HG02678 (cell line): Measurements from ENCODE around the gene ELFN1.

Experiments used
- ATAC-seq: cut with Tn5 transposase; IDR thresholded peaks from one replicate; pipeline ENCODE4 v1.9.1; 2021; ENCODE audit warnings: mild to moderate bottlenecking, moderate library complexity; ENCODE audit not compliant: unreplicated experiment

ELFN1 gene

GRCh38 chr7:1693419-1693990, 23.4 kb downstream of the ELFN1 start:
- no peak for ATAC-seq

GRCh38 chr7:1693991-1694524, 24.0 kb downstream of the ELFN1 start:
- ATAC-seq, result no peak

GRCh38 chr7:1694611-1695511, 24.8 kb downstream of the ELFN1 start:
- no peak for ATAC-seq

- ATAC-seq, result no peak
Observed at GRCh38 chr7:1695800-1696454, 25.9 kb downstream of the ELFN1 start.

- ATAC-seq, result no peak
Observed at GRCh38 chr7:1696671-1697498, 26.8 kb downstream of the ELFN1 start.

- ATAC-seq, result no peak
Observed at GRCh38 chr7:1697499-1698125, 27.5 kb downstream of the ELFN1 start.

GRCh38 chr7:1698201-1698600, 28.1 kb downstream of the ELFN1 start:
- no peak for ATAC-seq

GRCh38 chr7:1698951-1699350, 28.9 kb downstream of the ELFN1 start:
- no peak for ATAC-seq

GRCh38 chr7:1700086-1700485, 30.0 kb downstream of the ELFN1 start:
- no peak for ATAC-seq

GRCh38 chr7:1700536-1701333, 30.7 kb downstream of the ELFN1 start:
- no peak for ATAC-seq

- no peak for ATAC-seq
Observed at GRCh38 chr7:1702652-1703051, 32.6 kb downstream of the ELFN1 start.

GRCh38 chr7:1703441-1703840, 33.4 kb downstream of the ELFN1 start:
- ATAC-seq, result no peak

- ATAC-seq, result no peak
Observed at GRCh38 chr7:1703871-1704810, 34.1 kb downstream of the ELFN1 start.

GRCh38 chr7:1704811-1705738, 35.0 kb downstream of the ELFN1 start:
- no peak for ATAC-seq

- no peak for ATAC-seq
Observed at GRCh38 chr7:1705856-1706255, 35.8 kb downstream of the ELFN1 start.

GRCh38 chr7:1706381-1706720, 36.3 kb downstream of the ELFN1 start:
- no peak for ATAC-seq
